GM10248 (cell line): ENCODE measurements around the gene UMOD.

ENCODE experiments used
- CTCF ChIA-PET: fragments of 300-600 bp; sonication (Branson Sonifier 250); formaldehyde crosslinking; extraction: SDS; loops from one replicate; lab custom pipeline; 2021; ENCODE audit warnings: antibody characterized with exemption; lab: Yijun Ruan, JAX
- POLR2A ChIA-PET: fragments of 350-650 bp; sonication (Branson Sonifier 250); formaldehyde crosslinking; extraction: SDS; loops from one replicate; lab custom pipeline; 2020; ENCODE audit warnings: antibody characterized with exemption; lab: Yijun Ruan, JAX
- DNase-seq: peaks from one replicate; pipeline ENCODE4 v3.0.0; 2012; ENCODE audit errors: extremely low spot score
- CTCF ChIP-seq: IDR thresholded peaks from 2 replicates; pipeline ENCODE4 v1.5.1; 2012; ENCODE audit warnings: mild to moderate bottlenecking, low read depth; ENCODE audit errors: extremely low read depth, missing control alignments, control extremely low read depth

UMOD gene

GRCh38 chr16:20310421-20311395 lies 41.8 kb downstream of the UMOD start:
- ChIA-PET POLR2A (no interaction called here), CTCF (interaction anchor here (1.1 to 4.2 kb wide), 2 partner anchors 10 to 411 kb away, joined by 4 to 23 read pairs; no protein-coding TSS in a partner anchor)
- TF ChIP-seq CTCF: no peak
- DNase-seq: no peak

DNA sequence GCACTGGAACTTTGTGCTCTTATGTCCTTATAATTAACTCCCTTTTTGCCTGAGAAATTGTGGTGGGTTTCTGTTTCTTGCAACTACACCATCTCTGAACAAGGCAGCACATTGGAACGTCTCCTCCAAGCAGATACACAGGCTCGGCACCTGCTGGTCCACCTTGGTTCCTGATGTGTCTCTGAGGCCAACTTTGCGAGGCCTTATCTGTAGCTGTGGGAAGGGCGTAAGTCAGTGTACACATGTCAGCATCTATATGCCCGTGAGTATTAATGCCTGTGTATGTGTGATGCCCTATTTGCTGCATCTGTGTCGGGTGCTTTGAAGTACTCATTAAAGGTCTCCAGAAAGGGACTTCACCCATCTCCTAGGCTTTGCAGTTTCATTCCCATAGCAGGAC lies 42.7 kb downstream of the UMOD start:
- no peak for DNase-seq
- CTCF ChIA-PET: interaction anchor here (0.8 to 4.2 kb wide), 3 partner anchors 9 to 402 kb away, joined by 3 to 23 read pairs (median 9); no protein-coding TSS in a partner anchor
- TF ChIP-seq CTCF: no peak
- POLR2A ChIA-PET: no interaction called here

DNA sequence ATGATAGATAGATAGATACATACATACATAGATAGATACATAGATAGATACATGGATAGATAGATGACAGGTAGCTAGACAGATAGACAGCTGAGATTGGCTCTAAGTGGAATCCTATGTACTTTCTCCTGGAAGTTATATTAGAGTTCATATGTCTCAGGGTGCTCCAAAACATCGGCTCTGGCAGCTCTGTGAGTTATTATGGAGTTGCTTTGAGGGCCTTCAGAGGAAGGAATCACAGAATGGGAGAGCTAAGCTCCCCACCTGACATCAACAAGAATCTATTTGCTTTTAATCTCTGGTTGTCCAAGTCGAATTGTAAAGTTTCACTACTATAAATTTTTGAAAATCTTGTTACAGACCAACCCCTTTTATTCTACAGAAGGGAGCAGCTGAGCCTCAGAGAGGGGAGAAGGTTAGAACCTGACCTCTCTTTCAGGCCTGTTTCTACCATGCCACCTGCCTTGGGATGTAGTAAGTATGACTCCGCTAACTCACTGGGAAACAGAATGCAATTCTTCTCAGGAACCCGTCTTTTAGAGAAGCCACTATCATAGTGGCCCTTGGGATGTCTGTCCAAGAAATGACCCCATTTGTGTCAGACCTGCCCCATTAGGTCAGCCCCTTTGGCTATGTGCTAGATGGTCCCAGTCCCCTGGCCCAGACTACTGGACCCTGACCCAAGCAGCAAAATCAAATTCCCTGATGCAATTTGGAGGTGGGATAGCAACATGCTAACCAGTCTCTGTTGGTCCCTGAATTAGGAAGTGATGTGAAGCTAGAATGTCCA lies 43.5 kb downstream of the UMOD start:
- TF ChIP-seq CTCF: no peak
- ChIA-PET CTCF (interaction anchor here (0.8 to 4.2 kb wide), 3 partner anchors 8 to 401 kb away, joined by 3 to 23 read pairs (median 9); no protein-coding TSS in a partner anchor), POLR2A (no interaction called here)
- no peak for DNase-seq

- DNase-seq: no peak
- no peak for TF ChIP-seq CTCF
- CTCF ChIA-PET: interaction anchor here (1.7 to 4.2 kb wide), 3 partner anchors 8 to 400 kb away, joined by 6 to 23 read pairs (median 9); no protein-coding TSS in a partner anchor
- POLR2A ChIA-PET: no interaction called here
Measured at GRCh38 chr16:20308266-20308665, 44.2 kb downstream of the UMOD start.

GRCh38 chr16:20307791-20308190 lies 44.7 kb downstream of the UMOD start:
- ChIA-PET CTCF (interaction anchor here (2.1 kb wide), 1 partner anchor 77 kb away, joined by 6 read pairs; no protein-coding TSS in a partner anchor), POLR2A (no interaction called here)
- no peak for DNase-seq
- no peak for TF ChIP-seq CTCF

DNA sequence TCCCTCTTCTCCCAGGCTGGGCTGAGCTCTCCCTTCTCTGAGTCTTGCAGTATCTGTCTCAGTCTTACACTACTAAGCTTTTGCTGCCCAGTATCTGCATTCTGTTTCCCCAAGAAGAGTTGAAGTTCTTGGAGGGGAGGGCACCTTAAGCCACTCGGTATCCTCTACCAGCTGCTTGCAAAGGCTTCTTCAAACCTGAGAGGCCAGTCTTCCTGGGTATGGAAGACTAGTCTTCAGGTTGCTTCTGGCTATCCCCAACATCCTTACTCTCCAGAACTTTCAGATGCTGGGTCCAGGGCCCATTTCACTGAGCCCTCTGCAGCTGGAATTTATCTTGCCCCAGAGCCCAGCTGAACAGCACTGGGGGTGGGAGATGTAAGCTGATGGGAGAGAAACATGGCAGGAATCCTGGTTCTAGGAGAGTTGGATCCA lies 45.3 kb downstream of the UMOD start:
- ChIA-PET POLR2A (no interaction called here), CTCF (interaction anchor here (1.2 to 2.1 kb wide), 2 partner anchors 78 to 400 kb away, joined by 3 to 6 read pairs; no protein-coding TSS in a partner anchor)
- TF ChIP-seq CTCF: no peak
- DNase-seq: no peak
